DOHH2 (cell line): ENCODE measurements around the gene TBCD.

Experiments used
- H3F3A ChIP-seq: fragments of 200-600 bp; sonication (generic), shearing (Covaris generic); 2 replicates; pipeline ENCODE4 v1.6.0; 2016; ENCODE audit warnings: antibody characterized with exemption, mild to moderate bottlenecking; ENCODE audit not compliant: control insufficient read depth, insufficient read depth
- H3K27ac ChIP-seq: fragments of 200-600 bp; sonication (generic); 2 replicates; pipeline ENCODE4 v1.5.1; 2014; ENCODE audit warnings: low read depth, mild to moderate bottlenecking, low read length, moderate library complexity
- H3K27me3 ChIP-seq: fragments of 200-600 bp; sonication (generic); 2 replicates; pipeline ENCODE4 v1.6.1; 2014; ENCODE audit warnings: mild to moderate bottlenecking, low read length, mixed read lengths; ENCODE audit not compliant: control insufficient read depth
- H3K36me3 ChIP-seq: fragments of 200-600 bp; sonication (generic); 2 replicates; pipeline ENCODE4 v1.6.1; 2014; ENCODE audit warnings: mild to moderate bottlenecking, low read length, moderate library complexity, mixed read lengths; ENCODE audit not compliant: control insufficient read depth
- H3K4me1 ChIP-seq: fragments of 200-600 bp; sonication (generic); 2 replicates; pipeline ENCODE4 v1.6.1; 2014; ENCODE audit warnings: mild to moderate bottlenecking, low read length, mixed read lengths; ENCODE audit not compliant: control insufficient read depth
- H3K4me2 ChIP-seq: fragments of 200-600 bp; sonication (generic); 2 replicates; pipeline ENCODE4 v1.6.0; 2014; ENCODE audit warnings: mild to moderate bottlenecking, low read length, moderate library complexity
- H3K4me3 ChIP-seq: fragments of 200-600 bp; sonication (generic); 2 replicates; pipeline ENCODE4 v1.5.1; 2014; ENCODE audit warnings: mild to moderate bottlenecking, low read length, mixed read lengths
- H3K79me2 ChIP-seq: fragments of 200-600 bp; sonication (generic); 2 replicates; pipeline ENCODE4 v1.6.1; 2014; ENCODE audit warnings: mild to moderate bottlenecking, low read length, mixed read lengths; ENCODE audit not compliant: control insufficient read depth
- H3K9me2 ChIP-seq: fragments of 200-600 bp; sonication (generic); replicated peaks from 2 replicates; pipeline ENCODE4 v1.6.1; 2014; ENCODE audit warnings: mild to moderate bottlenecking, low read length, mixed read lengths; ENCODE audit not compliant: control insufficient read depth
- H3K9me3 ChIP-seq: fragments of 200-600 bp; sonication (generic); 2 replicates; pipeline ENCODE4 v1.6.1; 2014; ENCODE audit warnings: antibody characterized with exemption, low read length, mixed read lengths; ENCODE audit not compliant: control insufficient read depth, insufficient read depth
- H4K20me1 ChIP-seq: fragments of 200-600 bp; sonication (generic); 2 replicates; pipeline ENCODE4 v1.6.0; 2014; ENCODE audit warnings: low read depth, mild to moderate bottlenecking, antibody characterized with exemption, low read length, moderate library complexity; ENCODE audit not compliant: control insufficient read depth, insufficient read depth
- CTCF ChIP-seq: fragments of 200-600 bp; sonication (generic); IDR thresholded peaks from one replicate; pipeline ENCODE4 v1.5.1; 2014; ENCODE audit warnings: antibody characterized with exemption, mild to moderate bottlenecking, low read depth, low read length; ENCODE audit not compliant: poor library complexity, severe bottlenecking
- EZH2phosphoT487 ChIP-seq: fragments of 200-600 bp; sonication (generic); IDR thresholded peaks from 2 replicates; pipeline ENCODE4 v1.6.1; 2017; ENCODE audit warnings: borderline replicate concordance, mild to moderate bottlenecking, antibody characterized with exemption, low read length, moderate library complexity, mixed read lengths

TBCD gene

GRCh38 chr17:82726427-82726826, 25.4 kb upstream of the TBCD start:
- H3K27me3 ChIP-seq: no peaks in the 10 kb centered on the region
- H3K79me2 ChIP-seq: no peaks in the 10 kb centered on the region
- TF ChIP-seq CTCF (no peak), EZH2phosphoT487 (no peak)
- H3K36me3 ChIP-seq: peaks cover 48% of the 10 kb centered on the region
- H3K9me3 ChIP-seq: no peaks in the 10 kb centered on the region
- no peaks in the 10 kb centered on the region for H4K20me1 ChIP-seq
- no peak overlapping the region for H3K4me2 ChIP-seq
- no peaks in the 10 kb centered on the region for H3K4me1 ChIP-seq
- H3K9me2 ChIP-seq: no peaks in the 10 kb centered on the region
- no peaks in the 10 kb centered on the region for H3F3A ChIP-seq
- no peak overlapping the region for H3K4me3 ChIP-seq
- no peak overlapping the region for H3K27ac ChIP-seq

DNA sequence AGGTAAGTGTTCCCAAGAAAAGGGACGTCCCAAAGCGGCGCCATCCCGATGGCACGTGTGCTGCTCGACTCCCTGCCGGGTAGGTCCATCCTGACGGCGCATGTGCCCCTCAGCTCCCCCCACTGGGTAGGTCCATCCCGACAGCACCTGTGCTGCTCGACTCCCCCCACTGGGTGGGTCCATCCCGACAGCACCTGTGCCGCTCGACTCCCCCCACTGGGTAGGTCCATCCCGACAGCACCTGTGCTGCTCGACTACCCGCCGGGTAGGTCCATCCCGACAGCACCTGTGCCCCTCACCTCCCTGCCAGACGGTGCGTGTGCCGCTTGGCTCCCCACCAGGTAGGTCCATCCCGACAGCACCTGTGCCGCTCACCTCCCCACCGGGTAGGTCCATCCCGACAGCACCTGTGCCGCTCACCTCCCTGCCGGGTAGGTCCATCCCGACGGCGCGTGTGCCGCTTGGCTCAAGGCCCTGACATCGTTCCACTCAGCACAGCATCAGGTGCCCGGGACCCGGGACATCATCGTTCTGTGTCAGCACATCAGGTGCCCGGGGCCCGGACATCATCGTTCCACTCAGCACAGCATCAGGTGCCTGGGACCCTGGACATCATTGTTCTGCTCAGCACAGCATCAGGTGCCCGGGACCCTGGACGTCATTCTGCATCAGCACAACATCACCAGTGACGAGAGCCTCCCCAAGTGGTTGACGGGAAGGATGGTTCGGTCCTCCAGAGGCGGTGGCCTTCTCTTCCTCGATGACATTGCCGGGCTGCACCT, 22.2 kb upstream of the TBCD start:
- Histone ChIP-seq H3F3A (no peaks in the 10 kb centered on the region), H3K4me3 (no peak overlapping the region), H3K79me2 (no peaks in the 10 kb centered on the region), H4K20me1 (no peaks in the 10 kb centered on the region), H3K36me3 (peaks cover 57% of the 10 kb centered on the region), H3K4me1 (no peaks in the 10 kb centered on the region), H3K9me3 (peaks cover 19% of the 10 kb centered on the region), H3K4me2 (no peak overlapping the region), H3K27ac (no peak overlapping the region), H3K27me3 (no peaks in the 10 kb centered on the region), H3K9me2 (no peaks in the 10 kb centered on the region)
- TF ChIP-seq CTCF (no peak), EZH2phosphoT487 (no peak)

DNA sequence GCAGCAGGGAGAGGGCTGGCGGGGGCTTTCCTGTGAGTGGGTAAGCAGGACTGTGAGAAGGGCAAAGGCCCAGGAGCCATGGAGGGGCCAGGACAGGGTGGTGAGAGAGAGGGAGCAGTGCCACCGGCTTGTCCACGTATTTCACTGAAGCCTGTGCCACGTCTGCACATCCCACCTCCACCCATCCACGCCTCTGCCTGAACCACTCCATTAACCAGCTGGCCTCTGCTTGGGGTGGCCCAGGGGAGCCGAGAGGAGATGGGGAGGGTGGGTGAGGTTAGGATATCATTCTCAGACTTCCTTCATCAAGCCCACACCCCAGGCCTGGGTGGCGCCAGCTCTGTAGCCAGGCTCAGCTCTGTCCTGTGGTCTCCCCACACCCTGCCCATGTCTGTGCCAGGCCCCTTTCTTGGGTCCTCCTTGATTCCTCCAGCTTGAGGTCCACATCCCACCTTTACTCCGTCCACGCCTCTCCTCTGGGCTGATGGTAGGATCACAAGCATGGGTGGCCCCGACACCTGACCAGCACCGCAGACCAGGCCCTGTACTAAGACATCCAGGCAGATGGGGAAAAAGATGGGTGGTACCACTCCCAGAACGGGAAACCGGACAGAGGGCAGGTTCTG, 19.6 kb upstream of the TBCD start:
- Histone ChIP-seq H3K4me1 (no peaks in the 10 kb centered on the region), H3K4me2 (no peak overlapping the region), H3K36me3 (peaks cover 46% of the 10 kb centered on the region), H3K79me2 (no peaks in the 10 kb centered on the region), H3K9me2 (no peaks in the 10 kb centered on the region), H3K9me3 (peaks cover 19% of the 10 kb centered on the region), H3K27me3 (no peaks in the 10 kb centered on the region), H3K4me3 (no peak overlapping the region), H3K27ac (no peak overlapping the region), H4K20me1 (no peaks in the 10 kb centered on the region), H3F3A (no peaks in the 10 kb centered on the region)
- TF ChIP-seq CTCF: no peak
- no peak for TF ChIP-seq EZH2phosphoT487
